Sigmoid colon (tissue), 4 donors: ENCODE measurements around the gene C1GALT1.

Source experiments
- EP300 ChIP-seq, 4 donors: sonication (generic); formaldehyde crosslinking; IDR thresholded peaks; one replicate each; pipeline ENCODE4 v1.6.1; 2017; ENCODE audit warnings: antibody characterized with exemption in 4 of 4
- POLR2A ChIP-seq, 2 donors: fragments of 450-650 bp; IDR thresholded peaks; one replicate each; pipeline ENCODE4 v1.6.1; 2016; ENCODE audit warnings: antibody characterized with exemption in 2 of 2, mild to moderate bottlenecking in 2 of 2, moderate library complexity in 2 of 2
- POLR2AphosphoS5 ChIP-seq, 4 donors: sonication (generic); formaldehyde crosslinking; IDR thresholded peaks; one replicate each; pipeline ENCODE4 v1.6.1; 2017; ENCODE audit warnings: antibody characterized with exemption in 4 of 4
- TF ChIP-seq, protein P1 (sequence below), 4 experiments: fragments of 450-650 bp in 3 of 4; fragments of 200-600 bp in 1 of 4; IDR thresholded peaks; one replicate each; pipeline ENCODE4 v1.5.1; 2016 to 2019; ENCODE audit warnings: antibody characterized with exemption in 4 of 4, mild to moderate bottlenecking in 3 of 4, moderate library complexity in 2 of 4

DNA sequence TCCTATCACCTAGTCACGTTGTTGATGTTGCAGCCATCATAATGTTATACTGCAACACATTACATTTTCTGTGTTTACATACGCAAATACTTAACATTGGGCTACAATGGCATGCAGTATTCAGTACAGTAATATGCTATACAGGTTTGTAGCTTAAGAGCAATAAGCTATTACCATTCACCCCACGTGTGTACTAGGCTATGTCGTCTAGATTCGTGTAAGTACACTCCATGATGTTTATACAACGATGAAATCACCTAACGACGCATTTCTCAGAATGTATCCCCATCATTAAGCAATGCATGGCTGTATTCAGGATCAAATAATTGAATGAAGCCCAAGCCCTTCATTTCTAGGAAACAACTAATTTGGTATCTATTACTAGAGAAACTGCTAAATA is 43.4 kb upstream of the C1GALT1 start:
- TF ChIP-seq, protein P1, sequence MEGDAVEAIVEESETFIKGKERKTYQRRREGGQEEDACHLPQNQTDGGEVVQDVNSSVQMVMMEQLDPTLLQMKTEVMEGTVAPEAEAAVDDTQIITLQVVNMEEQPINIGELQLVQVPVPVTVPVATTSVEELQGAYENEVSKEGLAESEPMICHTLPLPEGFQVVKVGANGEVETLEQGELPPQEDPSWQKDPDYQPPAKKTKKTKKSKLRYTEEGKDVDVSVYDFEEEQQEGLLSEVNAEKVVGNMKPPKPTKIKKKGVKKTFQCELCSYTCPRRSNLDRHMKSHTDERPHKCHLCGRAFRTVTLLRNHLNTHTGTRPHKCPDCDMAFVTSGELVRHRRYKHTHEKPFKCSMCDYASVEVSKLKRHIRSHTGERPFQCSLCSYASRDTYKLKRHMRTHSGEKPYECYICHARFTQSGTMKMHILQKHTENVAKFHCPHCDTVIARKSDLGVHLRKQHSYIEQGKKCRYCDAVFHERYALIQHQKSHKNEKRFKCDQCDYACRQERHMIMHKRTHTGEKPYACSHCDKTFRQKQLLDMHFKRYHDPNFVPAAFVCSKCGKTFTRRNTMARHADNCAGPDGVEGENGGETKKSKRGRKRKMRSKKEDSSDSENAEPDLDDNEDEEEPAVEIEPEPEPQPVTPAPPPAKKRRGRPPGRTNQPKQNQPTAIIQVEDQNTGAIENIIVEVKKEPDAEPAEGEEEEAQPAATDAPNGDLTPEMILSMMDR (IDR thresholded peaks at IDR 0.05) = no peak
- TF ChIP-seq POLR2A (IDR thresholded peaks at IDR 0.05) = no peak
- TF ChIP-seq POLR2AphosphoS5 (IDR thresholded peaks at IDR 0.05) = no peak
- no peak for TF ChIP-seq EP300 (IDR thresholded peaks at IDR 0.05)
